Endothelial cell of umbilical vein (primary cell): ENCODE data around the gene EFNA5. TPM values are rescaled to one million over a fixed set of nuclear protein-coding genes. Genes with fewer than 3 reads are reported as not detected.
A peak's percentile ranks its signal among the peaks of the same experiment; 100 is the strongest.

ENCODE experiments used
- BruUV-seq: library from RNA; stranded (reverse); fragments of 400-500 nt; replicated peaks from 2 replicates; lab custom pipeline; 2021; lab: Mats Ljungman, UMichigan
- CTCF ChIA-PET: fragments of 300-600, 350-600 bp; sonication (Branson Sonifier 250); formaldehyde crosslinking; loops from one replicate; lab custom pipeline; 2021; ENCODE audit warnings: antibody characterized with exemption, inconsistent platforms; lab: Charles Lee
- POLR2A ChIA-PET: fragments of 300-600, 350-600 bp; sonication (Branson Sonifier 250); formaldehyde crosslinking; loops from one replicate; lab custom pipeline; 2021; ENCODE audit warnings: antibody characterized with exemption, inconsistent platforms; lab: Charles Lee
- DNase-seq: peaks from one replicate; pipeline ENCODE4 v3.0.0-alpha.2; 2011; ENCODE audit warnings: low read depth, low spot score
- FAIRE-seq: peaks from 2 replicates; lab custom pipeline; 2011; peaks lifted over from hg19 to GRCh38; lab: Jason Lieb, UNC
- H2AFZ ChIP-seq: 2 replicates; pipeline ENCODE4 v1.6.0; 2012; ENCODE audit warnings: low read depth, low read length, control low read depth, inconsistent platforms
- H3K27ac ChIP-seq: 2 replicates; pipeline ENCODE4 v1.5.1; 2011; ENCODE audit warnings: low read depth, mild to moderate bottlenecking, control low read depth, low read length, moderate library complexity; ENCODE audit not compliant: insufficient read depth
- H3K27me3 ChIP-seq, 2 experiments: 2 replicates each; pipeline versions ENCODE4 v1.6.0 to v1.6.1; 2011; ENCODE audit warnings: low read length in 2 of 2, mixed read lengths in 1 of 2; ENCODE audit not compliant: control insufficient read depth in 2 of 2, insufficient read depth in 2 of 2
- H3K36me3 ChIP-seq, 2 experiments: 2 replicates in 1 of 2; 3 replicates in 1 of 2; pipeline ENCODE4 v1.5.1; 2011; ENCODE audit warnings: low read length in 2 of 2, mild to moderate bottlenecking in 1 of 2, moderate library complexity in 1 of 2; ENCODE audit not compliant: control insufficient read depth in 2 of 2, insufficient read depth in 2 of 2; ENCODE audit errors: extremely low read depth in 1 of 2
- H3K4me1 ChIP-seq: 3 replicates; pipeline ENCODE4 v1.5.1; 2011; ENCODE audit warnings: mild to moderate bottlenecking, low read length; ENCODE audit not compliant: control insufficient read depth, insufficient read depth; ENCODE audit errors: extremely low read depth
- H3K4me2 ChIP-seq: 2 replicates; pipeline ENCODE4 v1.6.1; 2011; ENCODE audit warnings: low read length, control low read depth, mixed read lengths; ENCODE audit not compliant: insufficient read depth
- H3K4me3 ChIP-seq, 3 experiments: fragments of 200-600 bp in 1 of 3; sonication (generic), shearing (Covaris generic) in 1 of 3; replicated peaks in 1 of 3; 2 replicates each; pipeline ENCODE4 v1.5.1; 2011 to 2016; ENCODE audit warnings: control low read depth in 3 of 3, low read length in 3 of 3, mild to moderate bottlenecking in 2 of 3, inconsistent platforms in 1 of 3, low read depth in 1 of 3, moderate library complexity in 1 of 3; ENCODE audit not compliant: insufficient read depth in 1 of 3
- H3K79me2 ChIP-seq: 2 replicates; pipeline ENCODE4 v1.6.0; 2012; ENCODE audit warnings: low read length, inconsistent platforms; ENCODE audit not compliant: control insufficient read depth, insufficient read depth
- H3K9ac ChIP-seq: replicated peaks from 2 replicates; pipeline ENCODE3; 2011; ENCODE audit warnings: low read length, control low read depth; ENCODE audit not compliant: insufficient read depth; ENCODE audit errors: extremely low read depth
- H3K9me1 ChIP-seq: replicated peaks from 3 replicates; pipeline ENCODE4 v1.6.0; 2011; ENCODE audit warnings: mild to moderate bottlenecking, low read length; ENCODE audit not compliant: control insufficient read depth, insufficient read depth; ENCODE audit errors: extremely low read depth
- H3K9me3 ChIP-seq: replicated peaks from 2 replicates; pipeline ENCODE4 v1.5.1; 2012; ENCODE audit warnings: low read length, inconsistent platforms; ENCODE audit not compliant: control insufficient read depth, insufficient read depth
- H4K20me1 ChIP-seq: replicated peaks from 2 replicates; pipeline ENCODE3; 2011; ENCODE audit warnings: mild to moderate bottlenecking, low read length; ENCODE audit not compliant: control insufficient read depth, insufficient read depth; ENCODE audit errors: extremely low read depth
- CTCF ChIP-seq, 2 donors: IDR thresholded peaks; 1 replicate in 1 of 2; 2 replicates in 1 of 2; pipeline ENCODE4 v1.5.1; 2011; ENCODE audit warnings: low read length in 2 of 2, mild to moderate bottlenecking in 2 of 2, moderate library complexity in 2 of 2, control low read depth in 1 of 2, inconsistent platforms in 1 of 2, low read depth in 1 of 2; ENCODE audit not compliant: insufficient read depth in 1 of 2; ENCODE audit errors: extremely low read depth in 1 of 2
- EZH2 ChIP-seq: IDR thresholded peaks from 2 replicates; pipeline ENCODE4 v1.6.1; 2012; ENCODE audit warnings: borderline replicate concordance, low read depth, mild to moderate bottlenecking, moderate library complexity, low read length, inconsistent platforms; ENCODE audit not compliant: severe bottlenecking
- FOS ChIP-seq: IDR thresholded peaks from 2 replicates; pipeline ENCODE4 v1.6.1; 2011; ENCODE audit warnings: mild to moderate bottlenecking, low read length, moderate library complexity, borderline replicate concordance; ENCODE audit not compliant: insufficient read depth
- GATA2 ChIP-seq: IDR thresholded peaks from 2 replicates; pipeline ENCODE4 v1.7.0; 2011; ENCODE audit warnings: low read depth, mild to moderate bottlenecking, moderate library complexity, mixed read lengths, low read length; ENCODE audit not compliant: insufficient read length, insufficient read depth
- JUN ChIP-seq: IDR thresholded peaks from 2 replicates; pipeline ENCODE4 v1.6.1; 2011; ENCODE audit warnings: borderline replicate concordance, low read depth; ENCODE audit not compliant: insufficient read length, insufficient read depth
- MYC ChIP-seq: IDR thresholded peaks from one replicate; pipeline ENCODE4 v1.6.1; 2011; ENCODE audit warnings: mild to moderate bottlenecking, low read depth, low read length
- POLR2A ChIP-seq: IDR thresholded peaks from 2 replicates; pipeline ENCODE4 v1.6.1; 2012; ENCODE audit warnings: low read depth, mild to moderate bottlenecking, control low read depth, low read length
- POLR2AphosphoS5 ChIP-seq: IDR thresholded peaks from 2 replicates; pipeline ENCODE4 v1.6.1; 2012; ENCODE audit warnings: low read depth, mild to moderate bottlenecking, control low read depth, low read length, moderate library complexity; ENCODE audit not compliant: insufficient read depth
- dilution Hi-C: fragments of 300-500 bp; cut with MboI; formaldehyde crosslinking; loops from one replicate; pipeline ENCODE4 v1.15.0; 2019; ENCODE audit warnings: low sequenced_read_pairs; ENCODE audit not compliant: extremely low pct_ligation_motif_present
- intact Hi-C: fragments of 100-400 bp; cut with micrococcal nuclease; formaldehyde crosslinking; loops from one replicate; pipeline ENCODE4 v1.10.0; 2022
- polyA plus RNA-seq, 4 experiments: library from polyadenylated mRNA; depleted of rRNA in 3 of 4; stranded (reverse) in 3 of 4; unstranded in 1 of 4; fragments of >200 nt; gene quantifications; 2 replicates each; pipeline versions ENCODE4 v1.2.1 to v1.2.3, GENCODE V29; 2011 to 2012; ENCODE audit warnings: missing spikeins in 1 of 4
- total RNA-seq: library from RNA; stranded (reverse); gene quantifications from 2 replicates; pipeline ENCODE4 v1.2.3, GENCODE V29; 2021
- TF ChIP-seq, protein P1 (sequence below): IDR thresholded peaks from 2 replicates; pipeline ENCODE4 v1.6.1; 2011; ENCODE audit not compliant: insufficient read depth, insufficient read length

EFNA5 gene
- total and polyA plus RNA-seq, 2 donors (not counting 3 experiments of a cell fraction or from before 2014, with no cell fraction given): 13.6 to 22.1 TPM

- CTCF ChIA-PET: interaction anchor here (0.7 to 2.5 kb wide), 10 partner anchors 8 to 914 kb away, joined by 3 to 10 read pairs (median 5); no protein-coding TSS in a partner anchor
- Histone ChIP-seq H3K79me2 (no peaks in the 10 kb centered on the region), H3K9me1 (no peaks in the 10 kb centered on the region), H3K4me1 (peaks cover 21% of the 10 kb centered on the region), H2AFZ (no peak overlapping the region), H4K20me1 (no peaks in the 10 kb centered on the region), H3K4me2 (peak overlapping the region; percentile 8), H3K4me3 (no peak overlapping the region), H3K9ac (no peak overlapping the region), H3K27me3 (no peaks in the 10 kb centered on the region), H3K27ac (peak overlapping the region; percentile 25), H3K36me3 (no peaks in the 10 kb centered on the region), H3K9me3 (no peaks in the 10 kb centered on the region)
- dilution Hi-C loops (no loop called here), intact Hi-C loops (no loop called here)
- TF ChIP-seq CTCF (IDR thresholded peaks at IDR 0.05; ENCODE audit: extremely low read depth in 1 of 2, insufficient read depth in 1 of 2, low read depth in 1 of 2, low read length in 2 of 2): no peak
- TF ChIP-seq POLR2AphosphoS5: no peak
- TF ChIP-seq JUN: no peak
- TF ChIP-seq, protein P1, sequence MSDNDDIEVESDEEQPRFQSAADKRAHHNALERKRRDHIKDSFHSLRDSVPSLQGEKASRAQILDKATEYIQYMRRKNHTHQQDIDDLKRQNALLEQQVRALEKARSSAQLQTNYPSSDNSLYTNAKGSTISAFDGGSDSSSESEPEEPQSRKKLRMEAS: no peak
- no peak for TF ChIP-seq GATA2
- TF ChIP-seq FOS: no peak
- no peak for TF ChIP-seq POLR2A
- TF ChIP-seq MYC: no peak
- TF ChIP-seq EZH2: no peak
- no peak for DNase-seq
- FAIRE-seq: no peak
- BruUV-seq: no TSS peak
- POLR2A ChIA-PET: no interaction called here
Measured at GRCh38 chr5:107431536-107431935, 239.2 kb downstream of the EFNA5 start.
